T1000 (cell line): ENCODE results near the gene LRBA.

Source experiments
- DNase-seq: peaks from one replicate; lab custom pipeline; 2025; ENCODE audit warnings: mixed read lengths; lab: John Stamatoyannopoulos, UW

Gene LRBA

DNA sequence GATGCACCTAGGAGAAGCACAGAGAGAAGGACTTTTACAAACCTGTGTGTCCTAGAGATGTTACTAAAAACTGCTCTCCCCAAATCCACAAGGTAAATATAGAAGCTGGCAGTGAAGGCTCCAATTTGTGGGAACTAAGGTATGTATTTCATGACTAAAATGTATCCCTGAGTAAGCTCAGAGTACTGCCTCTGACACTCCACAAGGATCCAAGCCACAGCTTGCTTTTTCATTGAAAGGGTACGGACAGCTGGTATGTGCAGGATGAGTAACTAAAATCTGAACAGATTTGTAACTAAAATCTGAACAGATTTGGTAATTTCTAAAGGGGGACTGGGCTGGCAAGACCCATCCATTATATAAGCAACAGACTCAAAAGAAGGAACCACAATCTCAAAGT, 749.3 kb downstream of the LRBA start:
- no peak for DNase-seq

DNA sequence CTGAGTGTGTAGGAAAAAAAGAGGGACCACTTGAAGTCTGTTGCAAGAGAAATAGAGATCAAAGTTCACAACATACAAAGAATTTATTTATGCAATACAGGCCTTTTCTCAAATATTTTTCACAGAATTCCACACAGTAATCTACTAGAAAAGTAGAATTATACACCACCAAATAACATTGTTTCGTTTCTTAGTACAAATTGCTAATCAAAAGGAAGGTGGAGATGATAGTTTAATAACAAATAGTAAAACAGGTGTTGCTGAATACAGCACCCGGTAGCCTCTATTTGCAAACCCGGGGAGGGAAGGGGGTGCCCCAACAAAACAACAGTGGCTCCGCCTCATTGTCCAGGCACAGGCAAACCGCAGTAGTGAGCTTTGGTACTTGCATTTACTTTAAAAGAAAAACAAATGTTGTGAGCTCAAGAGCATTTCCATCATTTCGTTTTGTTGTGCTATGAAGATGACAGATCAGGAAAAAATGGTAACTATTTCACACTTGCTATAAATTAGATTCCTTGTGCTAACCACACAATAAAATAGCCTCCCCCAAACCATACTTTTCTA, 750.4 kb downstream of the LRBA start:
- DNase-seq: no peak

DNA sequence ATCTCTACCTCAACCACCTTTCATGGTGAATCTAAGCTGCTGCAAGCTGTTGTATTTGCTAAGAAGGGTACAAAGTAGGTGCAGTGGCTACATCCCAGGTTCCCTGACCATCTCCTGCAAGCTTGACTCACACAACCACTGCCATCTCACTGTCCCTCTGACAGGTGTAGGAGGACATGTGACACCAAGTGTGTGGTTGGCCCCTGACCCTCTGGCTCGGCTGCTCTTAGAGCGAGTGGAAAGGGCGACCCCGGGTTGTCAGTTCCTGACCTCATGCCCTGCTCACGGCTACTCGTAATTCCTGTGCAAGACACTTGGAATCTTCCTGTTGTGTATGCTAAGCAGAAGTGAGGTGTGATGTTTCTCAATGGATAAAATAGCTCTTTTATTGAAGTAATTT, 752.5 kb downstream of the LRBA start:
- no peak for DNase-seq

DNA sequence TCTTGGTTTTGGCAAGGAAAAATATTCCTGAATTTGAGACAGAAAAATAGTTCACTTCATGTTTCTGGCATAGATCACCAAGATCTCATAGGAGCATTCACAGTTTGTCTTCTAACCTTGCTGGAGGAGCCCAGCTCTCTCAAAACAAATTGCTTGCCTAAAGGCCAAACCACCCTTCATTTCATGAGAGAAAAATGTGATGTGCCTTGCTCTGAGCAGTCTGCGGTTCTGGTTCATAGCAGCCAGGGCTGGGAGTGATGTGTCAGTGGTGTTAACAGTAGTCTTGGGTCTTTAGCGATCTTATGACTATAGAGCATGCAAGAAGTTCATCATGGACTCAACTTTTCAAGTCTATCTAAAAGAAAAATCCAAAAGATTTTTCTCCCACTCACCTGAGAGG, 753.5 kb downstream of the LRBA start:
- DNase-seq: no peak

DNA sequence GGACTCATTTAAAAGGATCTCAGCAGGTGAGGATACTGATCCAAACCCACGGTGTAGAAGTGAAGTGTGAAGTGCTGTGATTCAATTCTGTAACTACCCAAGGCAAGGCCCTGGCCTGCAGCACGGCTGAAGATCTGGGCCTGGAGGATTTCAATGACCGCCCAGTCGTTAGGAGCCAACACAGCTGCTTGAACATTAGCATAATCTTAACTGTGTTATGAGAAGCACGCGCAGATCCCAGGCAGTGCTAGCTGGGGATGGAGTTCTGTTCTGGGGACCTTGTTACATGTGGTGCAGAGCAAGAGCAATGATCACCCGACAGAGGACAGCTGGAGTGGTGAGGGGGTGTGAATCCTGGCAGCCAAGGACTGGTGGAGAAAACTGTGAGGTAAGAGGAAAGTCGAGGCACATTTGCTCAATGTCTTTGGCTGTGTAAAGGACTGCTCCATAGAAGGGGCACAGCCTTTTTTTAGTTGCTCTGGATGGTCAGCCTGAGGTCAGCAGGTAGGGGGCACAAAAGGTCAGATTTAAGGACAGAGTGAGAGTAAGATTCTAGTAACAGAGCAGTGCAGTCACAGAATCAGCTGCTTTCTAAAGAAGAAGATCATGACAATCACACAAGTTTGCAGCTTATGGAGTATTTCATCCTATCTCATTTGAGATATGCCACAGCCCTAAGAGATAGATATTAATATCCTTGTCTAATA, 755.1 kb downstream of the LRBA start:
- DNase-seq: no peak

DNA sequence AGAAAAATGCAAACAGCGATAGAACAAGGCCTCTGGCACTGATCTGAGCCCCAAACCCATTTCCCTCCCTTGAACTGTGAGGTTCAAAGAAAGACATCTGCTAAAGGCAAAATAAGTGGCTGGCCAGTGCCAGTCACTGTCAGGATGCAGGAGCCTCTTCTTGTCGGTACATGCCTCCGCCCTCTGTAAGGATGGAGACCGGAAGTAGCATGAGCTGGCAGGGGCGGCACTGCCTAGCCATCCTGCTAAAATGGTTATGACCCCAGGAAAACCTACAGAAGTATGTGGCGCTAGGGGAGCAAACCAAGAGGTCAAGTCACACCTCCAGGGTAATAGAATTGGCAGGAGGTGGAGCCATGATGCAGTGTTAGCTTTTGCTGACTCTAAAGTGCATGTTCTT, 756.5 kb downstream of the LRBA start:
- DNase-seq: no peak

DNA sequence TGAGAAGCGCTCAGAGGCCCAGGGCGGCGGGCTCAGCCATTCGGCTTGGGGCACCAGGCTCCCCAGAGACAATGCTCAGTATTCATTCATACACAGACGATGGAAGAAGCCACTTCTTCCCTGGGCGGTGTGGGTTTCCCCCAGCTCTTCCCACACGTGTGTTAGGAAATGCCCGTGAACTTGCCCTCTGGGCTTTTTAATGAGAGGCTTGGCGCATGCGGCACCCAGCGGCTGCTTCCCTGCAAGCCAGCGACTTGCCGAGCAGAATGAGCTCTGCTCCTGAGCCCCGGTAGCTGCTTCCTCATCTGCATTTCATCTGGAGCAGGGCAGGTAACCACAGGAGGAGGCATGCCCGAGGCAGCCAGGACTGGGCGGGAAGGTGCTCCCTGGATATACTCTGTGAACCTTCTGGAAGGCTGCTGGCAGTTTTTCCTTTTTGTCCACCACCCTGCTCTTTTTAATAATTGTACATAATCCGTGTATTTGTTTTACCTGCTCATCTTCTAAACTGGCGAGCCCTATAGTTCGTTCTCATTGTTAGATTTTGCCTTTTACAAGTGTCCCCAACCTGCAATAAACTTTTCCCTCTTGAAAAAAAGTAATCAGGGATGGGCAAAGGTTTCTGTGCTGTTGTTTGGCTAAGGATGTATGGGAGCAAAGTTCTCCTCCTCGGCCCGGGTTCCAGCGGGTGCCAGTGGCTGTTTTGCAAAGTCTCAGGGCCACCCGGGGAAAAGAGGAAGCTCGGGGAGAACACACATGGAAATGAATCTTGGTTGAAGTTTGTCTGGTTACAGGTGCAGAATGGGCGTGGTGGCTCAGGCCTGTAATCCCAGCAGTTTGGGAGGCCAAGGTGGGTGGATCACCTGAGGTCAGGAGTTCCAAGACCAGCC, 758.0 kb downstream of the LRBA start:
- no peak for DNase-seq

DNA sequence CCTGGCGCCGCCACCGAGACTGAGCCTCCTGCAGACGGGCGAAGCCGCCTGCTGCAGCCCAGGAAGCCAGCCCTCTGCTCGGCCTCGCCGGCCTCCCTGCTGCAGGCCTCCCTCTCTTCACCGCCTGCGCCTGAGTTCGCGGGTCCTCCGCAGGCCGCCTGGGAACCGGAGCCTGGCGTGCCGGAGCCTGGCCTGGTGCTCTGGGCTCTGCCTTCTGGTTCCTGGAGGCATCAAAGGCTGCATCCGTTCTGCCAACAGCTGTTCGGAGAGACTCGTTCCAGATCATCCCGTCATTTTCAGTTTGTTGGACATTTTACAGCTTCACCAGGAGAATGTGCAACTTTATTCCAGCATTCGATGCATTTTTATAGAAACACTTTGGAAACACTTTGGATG, 758.9 kb downstream of the LRBA start:
- DNase-seq: no peak

DNA sequence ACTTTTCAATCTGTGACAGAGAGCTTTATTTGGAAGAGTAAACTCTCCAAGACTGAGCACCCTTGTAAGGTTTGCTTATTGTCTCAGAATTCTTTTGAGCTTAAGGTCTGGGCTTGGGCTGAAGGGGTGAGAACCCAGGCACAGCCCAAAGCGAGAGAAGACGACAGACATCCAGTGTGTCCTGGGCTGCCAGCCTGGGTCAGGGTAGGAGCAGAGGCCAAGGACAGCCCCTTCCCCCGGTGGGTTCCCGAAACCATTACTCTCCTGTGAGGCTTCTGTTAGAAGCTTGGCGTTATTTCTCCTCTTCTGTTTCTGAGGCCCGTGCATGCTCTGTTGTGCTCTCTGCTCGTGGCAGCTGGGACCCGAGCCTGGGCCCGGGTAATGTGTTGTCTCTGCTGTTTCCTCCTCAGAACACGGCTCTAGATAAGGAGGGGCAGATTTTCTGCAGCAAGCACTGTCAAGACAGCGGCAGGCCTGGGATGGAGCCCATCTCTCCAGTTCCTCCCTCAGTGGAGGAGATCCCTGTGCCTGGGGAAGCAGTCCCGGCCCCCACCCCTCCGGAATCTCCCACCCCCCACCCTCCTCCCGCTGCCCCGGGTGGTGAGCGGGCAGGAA, 759.4 kb downstream of the LRBA start:
- DNase-seq: no peak

DNA sequence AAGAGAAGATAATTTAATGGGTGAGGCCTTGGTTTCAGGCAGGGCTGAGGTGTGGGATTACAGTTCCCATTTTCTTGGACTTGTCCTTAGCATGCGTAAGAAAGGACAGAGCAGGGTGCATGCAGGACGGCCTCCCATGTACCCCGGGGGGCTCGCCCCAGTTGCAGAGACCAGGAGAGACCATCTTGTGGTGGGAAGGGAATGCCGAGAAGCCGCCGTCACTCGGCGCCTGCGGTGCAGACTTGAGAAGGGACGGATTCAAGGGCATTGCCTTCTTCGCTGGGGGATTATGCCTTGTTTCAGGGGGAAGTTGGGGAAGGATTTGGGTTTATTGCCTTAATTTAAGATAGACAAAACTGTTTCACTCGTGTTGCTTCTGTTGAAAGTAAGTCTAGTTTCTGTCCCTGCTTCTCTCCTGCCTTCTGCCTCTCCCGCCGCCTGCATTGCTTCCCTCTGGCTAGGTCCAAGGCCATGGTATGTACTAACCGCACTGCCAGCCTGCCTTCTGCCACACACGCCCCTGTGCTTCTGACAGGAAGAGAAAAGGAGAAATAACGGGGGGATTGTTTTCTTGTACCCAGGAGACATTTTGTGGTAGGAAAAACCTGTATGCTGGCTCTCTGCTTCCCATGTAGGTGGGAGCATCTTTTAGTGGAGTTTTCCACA, 761.0 kb downstream of the LRBA start:
- DNase-seq: no peak

DNA sequence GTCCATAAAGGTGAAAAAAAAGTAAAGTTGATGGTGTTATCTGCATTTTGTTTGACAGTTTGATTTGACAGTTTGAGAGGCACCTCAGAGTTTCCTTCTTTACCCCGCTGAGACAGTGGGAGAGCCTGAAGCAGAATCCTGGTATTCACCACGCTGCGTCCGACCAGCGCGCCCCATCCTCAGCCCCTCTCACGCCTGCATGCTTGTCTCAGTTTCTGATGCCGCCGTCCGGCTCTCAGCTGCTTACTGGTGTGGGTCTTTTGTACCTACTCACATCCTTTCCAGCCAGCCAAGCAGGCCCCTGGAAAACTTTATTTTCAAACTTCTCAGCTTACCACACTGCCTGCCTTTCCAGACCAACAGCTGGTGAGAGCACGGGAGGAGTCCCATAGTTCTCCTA, 761.7 kb downstream of the LRBA start:
- no peak for DNase-seq

DNA sequence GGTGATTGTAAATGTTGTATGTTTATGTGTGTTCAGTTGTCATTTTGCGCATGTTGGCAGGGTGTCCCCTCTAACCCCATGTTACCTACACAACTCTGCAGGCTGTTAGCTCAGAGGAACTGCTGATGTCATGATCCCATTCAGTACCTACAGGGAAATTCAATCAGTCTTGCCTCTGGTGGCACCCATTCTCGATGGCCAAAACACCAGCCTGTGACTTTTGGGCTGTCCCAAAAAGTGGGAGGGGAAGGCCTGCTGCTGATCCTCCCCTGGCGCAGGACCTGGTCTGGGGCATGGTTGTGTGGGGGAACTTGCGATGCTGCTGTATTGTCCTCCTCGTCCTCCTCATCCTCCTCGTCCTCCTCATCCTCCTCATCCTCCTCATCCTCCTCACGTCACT, 762.3 kb downstream of the LRBA start:
- DNase-seq: no peak

DNA sequence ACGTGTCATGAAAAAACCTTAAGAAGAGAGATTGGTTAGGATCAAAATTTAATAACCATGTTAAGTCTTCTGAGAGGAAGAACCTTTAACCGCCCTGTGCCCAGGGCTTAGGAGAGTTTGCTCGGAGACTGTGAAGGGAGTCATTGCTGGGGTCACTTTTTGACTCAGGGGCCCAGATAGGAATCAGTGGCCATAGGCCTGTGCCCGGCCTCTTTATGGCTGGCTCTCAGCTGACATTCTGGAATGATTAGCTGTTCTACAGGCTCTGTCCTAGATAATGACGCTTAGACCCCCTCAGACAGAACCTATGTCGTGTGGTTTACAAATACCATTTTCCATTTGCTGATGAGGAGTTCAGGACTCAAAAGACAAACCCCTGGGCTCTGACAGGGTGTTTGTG, 762.8 kb downstream of the LRBA start:
- no peak for DNase-seq

DNA sequence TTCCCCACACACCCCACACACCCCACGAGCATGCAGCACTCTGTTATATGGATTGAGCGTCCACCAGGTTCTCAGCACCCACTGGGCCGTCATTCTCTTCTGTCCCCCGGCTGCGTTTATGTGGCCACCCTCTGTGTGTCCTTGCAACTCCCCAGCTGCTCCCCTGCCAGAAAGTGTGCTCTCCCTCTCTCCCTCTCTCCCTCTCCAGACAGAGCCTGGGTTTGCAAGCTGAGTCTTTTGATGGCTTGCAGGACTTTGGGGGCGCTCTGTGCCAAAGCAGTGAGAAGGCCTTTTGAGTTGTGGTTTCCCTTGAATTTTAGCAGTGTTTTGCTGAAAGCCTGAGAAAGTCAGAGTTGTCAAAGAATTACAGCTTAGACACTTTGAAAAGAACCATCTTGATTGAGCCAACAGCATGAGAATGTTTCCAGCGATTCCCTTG, 763.3 kb downstream of the LRBA start:
- no peak for DNase-seq

DNA sequence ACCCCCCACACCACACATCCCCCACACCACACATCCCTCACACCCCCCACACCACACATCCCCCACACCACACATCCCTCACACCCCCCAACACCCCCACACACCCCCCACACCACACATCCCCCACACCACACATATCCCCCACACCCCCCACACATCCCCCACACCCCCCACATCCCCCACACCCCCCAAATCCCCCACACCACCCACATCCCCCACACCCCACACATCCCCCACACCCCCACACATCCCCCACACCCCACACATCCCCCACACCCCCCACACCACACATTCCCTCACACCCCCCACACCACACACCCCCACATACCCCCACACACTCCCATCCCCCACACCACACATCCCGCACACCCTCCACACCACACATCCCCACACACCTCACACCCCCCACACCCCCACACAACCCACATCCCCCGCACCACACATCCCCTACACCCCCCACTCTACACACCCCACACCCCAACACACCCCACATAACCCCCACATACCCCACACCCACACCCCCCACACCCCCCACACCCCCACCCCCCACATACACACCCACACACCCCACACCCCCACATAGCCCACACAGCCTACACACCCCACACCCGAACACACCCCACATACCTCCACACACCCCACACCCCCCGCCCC, 764.0 kb downstream of the LRBA start:
- no peak for DNase-seq

DNA sequence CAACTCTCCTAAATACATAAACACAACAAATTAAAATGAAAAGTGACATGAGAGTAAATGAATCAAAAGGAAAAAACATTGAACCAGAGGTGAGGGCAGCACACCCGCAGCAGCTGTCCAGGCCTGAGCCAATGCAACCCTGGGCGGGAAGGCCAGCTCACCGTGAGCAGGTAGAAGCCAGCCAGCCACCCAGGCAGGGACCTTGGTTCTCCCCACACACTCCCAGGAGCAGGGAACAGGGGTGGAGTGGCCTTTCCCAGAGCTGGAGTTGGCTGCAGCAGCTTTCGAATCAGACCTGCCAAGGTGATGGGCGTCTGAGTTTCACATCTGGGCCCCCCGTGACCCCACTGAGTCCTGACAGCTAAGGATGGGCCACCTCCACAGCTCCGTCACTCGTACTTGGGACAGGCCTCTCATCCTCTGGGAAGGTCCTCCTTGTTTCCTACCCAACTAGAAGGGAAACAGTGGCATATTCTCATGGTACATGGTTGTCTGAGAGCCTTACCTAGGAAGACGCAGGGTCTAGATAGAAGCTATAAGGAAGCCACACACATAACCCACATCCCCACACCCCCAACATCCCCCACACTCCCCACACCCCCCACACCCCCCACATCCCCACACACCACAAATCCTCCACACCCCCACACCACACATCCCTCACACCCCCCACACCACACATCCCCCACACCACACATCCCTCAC, 764.6 kb downstream of the LRBA start:
- no peak for DNase-seq

DNA sequence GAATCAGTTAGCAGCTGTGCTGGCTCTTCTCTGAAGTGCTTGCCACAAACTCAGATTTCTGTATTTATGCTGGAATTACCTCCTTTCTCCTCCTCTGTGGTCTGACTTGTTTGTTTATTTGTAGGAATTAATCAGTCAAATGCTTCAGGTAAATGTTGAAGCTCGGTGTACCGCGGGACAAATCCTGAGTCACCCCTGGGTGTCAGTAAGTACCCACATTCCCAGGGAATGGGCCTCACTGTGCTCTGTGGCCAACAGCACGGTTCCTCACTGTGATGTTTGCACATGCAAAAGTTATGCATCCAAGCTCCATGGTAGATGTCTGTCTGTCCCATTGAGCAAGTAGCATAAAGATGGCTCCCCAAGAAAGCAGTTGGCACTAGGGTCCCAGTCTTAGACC, 766.9 kb downstream of the LRBA start:
- no peak for DNase-seq

DNA sequence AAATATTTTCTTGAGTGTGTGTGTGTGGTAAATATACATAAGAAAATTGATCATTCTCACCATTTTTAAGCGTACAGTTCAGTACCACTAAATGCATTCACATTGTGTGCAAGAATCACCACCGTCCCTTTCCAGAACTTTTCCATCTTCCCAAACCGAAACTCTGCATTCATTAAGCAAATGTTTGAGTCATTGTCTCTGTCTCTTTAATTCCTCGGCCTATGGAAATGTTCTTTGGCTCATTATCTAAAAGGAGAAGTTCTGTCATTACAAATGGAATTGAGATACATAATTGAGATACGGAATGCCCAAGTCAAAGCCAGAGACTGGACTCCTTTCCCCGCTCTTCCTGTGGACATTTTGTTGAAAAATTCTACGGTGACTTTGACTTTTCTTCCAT, 767.9 kb downstream of the LRBA start:
- DNase-seq: no peak

DNA sequence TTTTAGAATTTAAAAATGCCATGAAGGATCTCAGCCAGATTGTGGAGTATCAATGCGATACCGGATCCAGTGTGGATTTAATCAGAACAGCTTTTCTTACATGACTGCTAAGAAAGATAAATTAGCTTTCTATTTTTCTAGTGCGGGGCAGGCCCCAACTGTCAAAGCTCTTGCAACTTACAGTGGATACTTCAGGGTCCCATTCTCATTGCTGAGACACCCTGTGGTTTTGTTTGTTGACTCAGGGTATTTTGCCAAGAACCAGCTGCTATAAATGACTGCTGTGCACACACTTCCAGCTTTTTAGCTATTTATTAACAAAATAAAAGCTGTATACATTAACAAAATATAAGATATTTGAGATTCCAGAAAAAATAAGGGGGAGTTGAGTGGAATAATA, 770.5 kb downstream of the LRBA start:
- DNase-seq: no peak

DNA sequence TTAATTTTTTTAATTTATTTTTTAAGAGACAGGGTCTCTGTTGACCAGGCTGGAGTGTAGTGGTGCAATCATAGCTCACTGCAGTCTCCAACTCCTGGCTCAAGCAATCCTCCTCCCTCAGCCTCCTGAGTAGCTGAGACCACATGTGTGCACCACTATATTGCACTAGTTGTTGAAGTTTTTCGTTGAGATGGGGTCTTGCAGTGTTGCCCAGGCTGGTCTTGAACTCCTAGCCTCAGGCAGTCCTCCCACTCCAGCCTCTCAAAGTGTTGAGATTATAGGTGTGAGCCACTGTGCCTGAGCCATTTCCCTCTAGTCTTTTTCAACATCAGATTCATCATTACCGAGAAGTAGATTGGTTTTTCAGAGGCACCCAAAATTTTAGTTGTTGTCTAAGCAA, 771.2 kb downstream of the LRBA start:
- no peak for DNase-seq
